WTC11 (cell line): ENCODE results near the gene HYI. TPM values are rescaled to one million over a fixed set of nuclear protein-coding genes. Genes with fewer than 3 reads are reported as not detected.

Experiments used
- ATAC-seq: fragments of 200-7000 bp; cut with Tn5 transposase; 2 replicates; pipeline ENCODE4 v1.10.0; 2021; ENCODE audit warnings: mild to moderate bottlenecking, moderate library complexity
- CTCF ChIA-PET: fragments of 300-600 bp; sonication (Branson Sonifier 250); formaldehyde crosslinking; loops from one replicate; lab custom pipeline; 2021; ENCODE audit warnings: antibody characterized with exemption; lab: Charles Lee
- POLR2A ChIA-PET: fragments of 350-600 bp; sonication (Branson Sonifier 250); formaldehyde crosslinking; loops from one replicate; lab custom pipeline; 2021; ENCODE audit warnings: antibody characterized with exemption; lab: Charles Lee
- DNase-seq: peaks from one replicate; pipeline ENCODE4 v3.0.0; 2021; ENCODE audit warnings: low spot score
- H3K27ac Mint-ChIP-seq: 2 replicates; pipeline ENCODE4 v1.8.0; 2021; ENCODE audit warnings: mixed read lengths
- H3K27me3 Mint-ChIP-seq: 2 replicates; pipeline ENCODE4 v1.8.0; 2021; ENCODE audit warnings: low read depth, mild to moderate bottlenecking, moderate library complexity, mixed read lengths
- H3K36me3 Mint-ChIP-seq: 2 replicates; pipeline ENCODE4 v1.8.0; 2021; ENCODE audit warnings: mixed read lengths
- H3K4me1 Mint-ChIP-seq: 2 replicates; pipeline ENCODE4 v1.8.0; 2022; ENCODE audit warnings: mixed read lengths
- H3K4me3 Mint-ChIP-seq: 2 replicates; pipeline ENCODE4 v1.8.0; 2021; ENCODE audit warnings: mild to moderate bottlenecking, moderate library complexity, mixed read lengths
- H3K9me3 Mint-ChIP-seq: 2 replicates; pipeline ENCODE4 v1.8.0; 2021; ENCODE audit warnings: mixed read lengths
- ATF1 ChIP-seq: sonication (generic); formaldehyde crosslinking; IDR thresholded peaks from 2 replicates; pipeline ENCODE4 v1.8.1; 2023; ENCODE audit warnings: mild to moderate bottlenecking, moderate library complexity, missing genetic modification reagents
- ELF4 ChIP-seq: sonication (generic); formaldehyde crosslinking; IDR thresholded peaks from 2 replicates; pipeline ENCODE4 v1.8.1; 2022; ENCODE audit warnings: low read depth, mild to moderate bottlenecking, moderate library complexity, missing genetic modification reagents
- EMX1 ChIP-seq: fragments of 250-450 bp; sonication (Bioruptor Pico); IDR thresholded peaks from 2 replicates; pipeline ENCODE4 v1.8.0; 2021; ENCODE audit warnings: mild to moderate bottlenecking
- GABPB1 ChIP-seq: sonication (generic); formaldehyde crosslinking; IDR thresholded peaks from 2 replicates; pipeline ENCODE4 v1.8.1; 2023; ENCODE audit warnings: mild to moderate bottlenecking, missing genetic modification reagents
- HMGA2 ChIP-seq: fragments of 250-450 bp; sonication (Bioruptor Pico); IDR thresholded peaks from 2 replicates; pipeline ENCODE4 v1.4.0; 2021; ENCODE audit warnings: mild to moderate bottlenecking, moderate library complexity
- NFATC4 ChIP-seq: fragments of 250-450 bp; sonication (Bioruptor Pico); IDR thresholded peaks from 2 replicates; pipeline ENCODE4 v1.9.0; 2021; ENCODE audit warnings: mild to moderate bottlenecking
- NFYB ChIP-seq: sonication (generic); formaldehyde crosslinking; conservative IDR thresholded peaks from 2 replicates; pipeline ENCODE4 v1.8.0; 2022; ENCODE audit warnings: low read depth, missing genetic modification reagents
- NR2C2 ChIP-seq: sonication (generic); formaldehyde crosslinking; IDR thresholded peaks from 2 replicates; pipeline ENCODE4 v1.8.0; 2022; ENCODE audit warnings: mild to moderate bottlenecking, missing genetic modification reagents
- NR3C1 ChIP-seq: sonication (generic); formaldehyde crosslinking; conservative IDR thresholded peaks from 2 replicates; pipeline ENCODE4 v1.8.1; 2023; ENCODE audit warnings: low read depth, mild to moderate bottlenecking, missing genetic modification reagents
- OVOL2 ChIP-seq: fragments of 250-450 bp; sonication (Bioruptor Pico); IDR thresholded peaks from 2 replicates; pipeline ENCODE4 v1.9.0; 2021; ENCODE audit warnings: mild to moderate bottlenecking, borderline replicate concordance
- PRRX2 ChIP-seq: fragments of 250-450 bp; sonication (Bioruptor Pico); IDR thresholded peaks from 2 replicates; pipeline ENCODE4 v1.8.0; 2021; ENCODE audit warnings: mild to moderate bottlenecking
- RORB ChIP-seq: fragments of 250-450 bp; sonication (Bioruptor Pico); IDR thresholded peaks from 2 replicates; pipeline ENCODE4 v1.9.0; 2021; ENCODE audit warnings: mild to moderate bottlenecking
- TEAD4 ChIP-seq: sonication (generic); formaldehyde crosslinking; IDR thresholded peaks from 2 replicates; pipeline ENCODE4 v1.8.0; 2022; ENCODE audit warnings: mild to moderate bottlenecking, missing genetic modification reagents
- ZNF138 ChIP-seq: sonication (generic); formaldehyde crosslinking; conservative IDR thresholded peaks from 2 replicates; pipeline ENCODE4 v1.8.1; 2022; ENCODE audit warnings: mild to moderate bottlenecking, moderate library complexity, missing genetic modification reagents
- ZNF232 ChIP-seq: sonication (generic); formaldehyde crosslinking; IDR thresholded peaks from 2 replicates; pipeline ENCODE4 v1.8.0; 2022; ENCODE audit warnings: mild to moderate bottlenecking, missing genetic modification reagents
- ZNF263 ChIP-seq: sonication (generic); formaldehyde crosslinking; IDR thresholded peaks from 2 replicates; pipeline ENCODE4 v1.8.1; 2022; ENCODE audit warnings: low read depth, mild to moderate bottlenecking, moderate library complexity, missing genetic modification reagents
- ZNF423 ChIP-seq: fragments of 250-450 bp; sonication (Bioruptor Pico); IDR thresholded peaks from 2 replicates; pipeline ENCODE4 v2.1.2; 2022; ENCODE audit warnings: mild to moderate bottlenecking, moderate library complexity
- total RNA-seq: library from RNA; stranded (reverse); gene quantifications from 3 replicates; pipeline ENCODE4 v1.2.3, GENCODE V29; 2021
- TF ChIP-seq, protein P1 (sequence below): sonication (generic); formaldehyde crosslinking; IDR thresholded peaks from 2 replicates; pipeline ENCODE4 v1.8.0; 2023; ENCODE audit warnings: missing genetic modification reagents
- TF ChIP-seq, protein P2 (sequence below): sonication (generic); formaldehyde crosslinking; IDR thresholded peaks from 2 replicates; pipeline ENCODE4 v1.8.1; 2023; ENCODE audit warnings: mild to moderate bottlenecking, missing genetic modification reagents, moderate library complexity
- TF ChIP-seq, protein P3 (sequence below): sonication (generic); formaldehyde crosslinking; IDR thresholded peaks from 2 replicates; pipeline ENCODE4 v1.8.1; 2022; ENCODE audit warnings: low read depth, mild to moderate bottlenecking, moderate library complexity, missing genetic modification reagents, borderline replicate concordance
- TF ChIP-seq, protein P4 (sequence below): sonication (generic); formaldehyde crosslinking; IDR thresholded peaks from 2 replicates; pipeline ENCODE4 v1.8.0; 2022; ENCODE audit warnings: mild to moderate bottlenecking, missing genetic modification reagents
- TF ChIP-seq, protein P5 (sequence below): sonication (generic); formaldehyde crosslinking; IDR thresholded peaks from 2 replicates; pipeline ENCODE4 v1.8.1; 2023; ENCODE audit warnings: mild to moderate bottlenecking, missing genetic modification reagents, borderline replicate concordance
- TF ChIP-seq, protein P6 (sequence below): fragments of 250-450 bp; sonication (Bioruptor Pico); IDR thresholded peaks from 2 replicates; pipeline ENCODE4 v1.9.0; 2021; ENCODE audit warnings: mild to moderate bottlenecking
- TF ChIP-seq, protein P7 (sequence below): sonication (generic); formaldehyde crosslinking; IDR thresholded peaks from 2 replicates; pipeline ENCODE4 v1.8.0; 2022; ENCODE audit warnings: mild to moderate bottlenecking, missing genetic modification reagents

HYI gene
- total RNA-seq, 1 experiment from 2014 or later, result 23.2 TPM

DNA sequence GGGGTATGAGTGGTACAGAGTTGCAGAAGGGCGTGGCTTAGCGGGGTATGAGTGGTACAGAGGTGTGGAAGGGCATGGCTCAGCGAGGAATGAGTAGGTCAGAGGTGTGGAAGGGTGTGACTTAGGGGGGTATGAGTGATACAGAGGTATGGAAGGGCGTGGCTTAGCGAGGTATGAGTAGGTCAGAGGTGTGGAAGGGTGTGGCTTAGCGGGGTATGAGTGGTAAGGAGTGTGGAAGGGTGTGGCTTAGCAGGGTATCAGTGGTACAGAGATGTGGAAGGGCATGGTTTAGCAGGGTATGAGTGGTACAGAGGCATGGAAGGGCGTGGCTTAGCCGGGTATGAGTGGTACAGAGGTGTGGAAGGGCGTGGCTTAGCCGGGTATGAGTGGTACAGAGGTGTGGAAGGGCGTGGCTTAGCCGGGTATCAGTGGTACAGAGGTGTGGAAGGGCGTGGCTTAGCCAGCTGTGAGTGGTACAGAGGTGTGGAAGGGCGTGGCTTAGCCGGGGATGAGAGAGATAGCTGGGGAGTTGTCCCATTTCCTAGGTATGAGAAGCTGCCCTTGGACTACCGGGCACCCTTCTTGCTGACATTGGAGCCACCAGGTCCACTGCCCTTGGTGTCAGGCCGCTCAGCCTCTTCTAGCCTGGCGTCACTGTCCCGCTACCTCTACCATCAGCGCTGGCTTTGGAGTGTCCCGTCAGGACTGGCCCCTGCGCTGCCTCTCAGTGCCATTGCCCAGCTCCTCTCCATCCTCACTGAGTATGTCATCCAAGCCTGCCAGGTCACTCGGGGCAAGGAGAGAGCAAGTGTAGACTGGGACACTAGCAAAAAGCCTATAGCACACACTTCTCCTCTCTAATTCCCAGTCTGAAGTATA, 29.8 kb downstream of the HYI start:
- ChIA-PET CTCF (interaction anchor here (1.5 to 1.6 kb wide), 2 partner anchors 9 to 197 kb away, joined by 5 read pairs; no protein-coding TSS in a partner anchor), POLR2A (no interaction called here)
- H3K4me1 Mint-ChIP-seq, result peaks cover 9% of the 10 kb centered on the region

DNA sequence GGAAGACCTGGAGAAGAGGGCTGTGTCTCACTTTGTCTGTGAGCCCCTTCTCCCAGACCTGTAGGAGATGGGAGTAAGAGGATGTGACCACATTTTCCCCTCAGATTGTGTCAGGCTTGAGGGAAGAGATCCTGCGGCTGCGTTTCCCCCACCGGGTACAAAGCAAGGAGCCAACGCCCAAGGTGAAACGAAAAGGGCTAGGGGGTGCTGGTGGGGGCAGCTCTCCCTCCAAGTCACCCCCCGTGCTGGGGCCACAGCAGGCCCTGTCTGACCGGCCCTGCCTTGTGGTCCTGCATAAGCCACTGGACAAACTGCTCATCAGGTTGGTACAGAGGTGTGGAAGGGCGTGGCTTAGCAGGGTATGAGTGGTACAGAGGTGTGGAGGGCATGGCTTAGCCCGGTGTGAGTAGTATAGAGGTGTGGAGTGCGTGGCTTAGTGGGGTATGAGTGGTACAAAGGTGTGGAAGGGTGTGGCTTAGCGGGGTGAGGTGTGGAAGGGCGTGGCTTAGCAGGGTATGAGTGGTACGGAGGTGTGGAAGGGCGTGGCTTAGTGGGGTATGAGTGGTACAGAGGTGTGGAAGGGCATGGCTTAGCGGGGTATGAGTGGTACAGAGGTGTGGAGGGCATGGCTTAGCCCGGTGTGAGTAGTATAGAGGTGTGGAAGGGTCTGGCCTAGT, 30.6 kb downstream of the HYI start:
- Mint-ChIP-seq H3K4me3 (no peak overlapping the region), H3K27ac (no peak overlapping the region), H3K27me3 (no peaks in the 10 kb centered on the region), H3K36me3 (peaks cover 25% of the 10 kb centered on the region), H3K9me3 (no peaks in the 10 kb centered on the region), H3K4me1 (peaks cover 9% of the 10 kb centered on the region)
- ChIA-PET CTCF (interaction anchor here (1.0 kb wide), 2 partner anchors 196 to 237 kb away, joined by 3 read pairs; no protein-coding TSS in a partner anchor), POLR2A (interaction anchor here (0.6 to 1.1 kb wide), 2 partner anchors 74 to 95 kb away, joined by 3 read pairs; no protein-coding TSS in a partner anchor)
- ATAC-seq, result no peak
- DNase-seq, result no peak
- TF ChIP-seq, protein P1, sequence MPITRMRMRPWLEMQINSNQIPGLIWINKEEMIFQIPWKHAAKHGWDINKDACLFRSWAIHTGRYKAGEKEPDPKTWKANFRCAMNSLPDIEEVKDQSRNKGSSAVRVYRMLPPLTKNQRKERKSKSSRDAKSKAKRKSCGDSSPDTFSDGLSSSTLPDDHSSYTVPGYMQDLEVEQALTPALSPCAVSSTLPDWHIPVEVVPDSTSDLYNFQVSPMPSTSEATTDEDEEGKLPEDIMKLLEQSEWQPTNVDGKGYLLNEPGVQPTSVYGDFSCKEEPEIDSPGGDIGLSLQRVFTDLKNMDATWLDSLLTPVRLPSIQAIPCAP (CRISPR knock-in tag), result no peak
- TF ChIP-seq, protein P2, sequence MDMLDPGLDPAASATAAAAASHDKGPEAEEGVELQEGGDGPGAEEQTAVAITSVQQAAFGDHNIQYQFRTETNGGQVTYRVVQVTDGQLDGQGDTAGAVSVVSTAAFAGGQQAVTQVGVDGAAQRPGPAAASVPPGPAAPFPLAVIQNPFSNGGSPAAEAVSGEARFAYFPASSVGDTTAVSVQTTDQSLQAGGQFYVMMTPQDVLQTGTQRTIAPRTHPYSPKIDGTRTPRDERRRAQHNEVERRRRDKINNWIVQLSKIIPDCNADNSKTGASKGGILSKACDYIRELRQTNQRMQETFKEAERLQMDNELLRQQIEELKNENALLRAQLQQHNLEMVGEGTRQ, result no peak
- TF ChIP-seq ZNF423 (CRISPR knock-in tag) (no peak), TEAD4 (CRISPR knock-in tag) (no peak), GABPB1 (CRISPR knock-in tag) (no peak), ZNF232 (no peak), NR2C2 (CRISPR knock-in tag) (no peak)
- TF ChIP-seq, protein P3, sequence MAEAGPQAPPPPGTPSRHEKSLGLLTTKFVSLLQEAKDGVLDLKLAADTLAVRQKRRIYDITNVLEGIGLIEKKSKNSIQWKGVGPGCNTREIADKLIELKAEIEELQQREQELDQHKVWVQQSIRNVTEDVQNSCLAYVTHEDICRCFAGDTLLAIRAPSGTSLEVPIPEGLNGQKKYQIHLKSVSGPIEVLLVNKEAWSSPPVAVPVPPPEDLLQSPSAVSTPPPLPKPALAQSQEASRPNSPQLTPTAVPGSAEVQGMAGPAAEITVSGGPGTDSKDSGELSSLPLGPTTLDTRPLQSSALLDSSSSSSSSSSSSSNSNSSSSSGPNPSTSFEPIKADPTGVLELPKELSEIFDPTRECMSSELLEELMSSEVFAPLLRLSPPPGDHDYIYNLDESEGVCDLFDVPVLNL (CRISPR knock-in tag), result no peak

More for the DNA sequence above, 29.8 kb downstream of the HYI start:
- Mint-ChIP-seq H3K36me3 (peaks cover 28% of the 10 kb centered on the region), H3K9me3 (no peaks in the 10 kb centered on the region), H3K27me3 (no peaks in the 10 kb centered on the region), H3K4me3 (no peak overlapping the region), H3K27ac (no peak overlapping the region)
- TF ChIP-seq OVOL2 (CRISPR knock-in tag), result no peak
- TF ChIP-seq, protein P3 (CRISPR knock-in tag), result no peak
- no peak for TF ChIP-seq HMGA2
- TF ChIP-seq, protein P4, sequence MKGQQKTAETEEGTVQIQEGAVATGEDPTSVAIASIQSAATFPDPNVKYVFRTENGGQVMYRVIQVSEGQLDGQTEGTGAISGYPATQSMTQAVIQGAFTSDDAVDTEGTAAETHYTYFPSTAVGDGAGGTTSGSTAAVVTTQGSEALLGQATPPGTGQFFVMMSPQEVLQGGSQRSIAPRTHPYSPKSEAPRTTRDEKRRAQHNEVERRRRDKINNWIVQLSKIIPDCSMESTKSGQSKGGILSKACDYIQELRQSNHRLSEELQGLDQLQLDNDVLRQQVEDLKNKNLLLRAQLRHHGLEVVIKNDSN (CRISPR knock-in tag), result no peak
- TF ChIP-seq, protein P1 (CRISPR knock-in tag), result no peak
- TF ChIP-seq, protein P5, sequence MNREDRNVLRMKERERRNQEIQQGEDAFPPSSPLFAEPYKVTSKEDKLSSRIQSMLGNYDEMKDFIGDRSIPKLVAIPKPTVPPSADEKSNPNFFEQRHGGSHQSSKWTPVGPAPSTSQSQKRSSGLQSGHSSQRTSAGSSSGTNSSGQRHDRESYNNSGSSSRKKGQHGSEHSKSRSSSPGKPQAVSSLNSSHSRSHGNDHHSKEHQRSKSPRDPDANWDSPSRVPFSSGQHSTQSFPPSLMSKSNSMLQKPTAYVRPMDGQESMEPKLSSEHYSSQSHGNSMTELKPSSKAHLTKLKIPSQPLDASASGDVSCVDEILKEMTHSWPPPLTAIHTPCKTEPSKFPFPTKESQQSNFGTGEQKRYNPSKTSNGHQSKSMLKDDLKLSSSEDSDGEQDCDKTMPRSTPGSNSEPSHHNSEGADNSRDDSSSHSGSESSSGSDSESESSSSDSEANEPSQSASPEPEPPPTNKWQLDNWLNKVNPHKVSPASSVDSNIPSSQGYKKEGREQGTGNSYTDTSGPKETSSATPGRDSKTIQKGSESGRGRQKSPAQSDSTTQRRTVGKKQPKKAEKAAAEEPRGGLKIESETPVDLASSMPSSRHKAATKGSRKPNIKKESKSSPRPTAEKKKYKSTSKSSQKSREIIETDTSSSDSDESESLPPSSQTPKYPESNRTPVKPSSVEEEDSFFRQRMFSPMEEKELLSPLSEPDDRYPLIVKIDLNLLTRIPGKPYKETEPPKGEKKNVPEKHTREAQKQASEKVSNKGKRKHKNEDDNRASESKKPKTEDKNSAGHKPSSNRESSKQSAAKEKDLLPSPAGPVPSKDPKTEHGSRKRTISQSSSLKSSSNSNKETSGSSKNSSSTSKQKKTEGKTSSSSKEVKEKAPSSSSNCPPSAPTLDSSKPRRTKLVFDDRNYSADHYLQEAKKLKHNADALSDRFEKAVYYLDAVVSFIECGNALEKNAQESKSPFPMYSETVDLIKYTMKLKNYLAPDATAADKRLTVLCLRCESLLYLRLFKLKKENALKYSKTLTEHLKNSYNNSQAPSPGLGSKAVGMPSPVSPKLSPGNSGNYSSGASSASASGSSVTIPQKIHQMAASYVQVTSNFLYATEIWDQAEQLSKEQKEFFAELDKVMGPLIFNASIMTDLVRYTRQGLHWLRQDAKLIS (CRISPR knock-in tag), result no peak
- no peak for TF ChIP-seq PRRX2 (CRISPR knock-in tag)
- no peak for TF ChIP-seq NR3C1 (CRISPR knock-in tag)
- no peak for TF ChIP-seq NFYB (CRISPR knock-in tag)
- TF ChIP-seq ELF4 (CRISPR knock-in tag), result no peak
- no peak for TF ChIP-seq ZNF263 (CRISPR knock-in tag)
- TF ChIP-seq, protein P6, sequence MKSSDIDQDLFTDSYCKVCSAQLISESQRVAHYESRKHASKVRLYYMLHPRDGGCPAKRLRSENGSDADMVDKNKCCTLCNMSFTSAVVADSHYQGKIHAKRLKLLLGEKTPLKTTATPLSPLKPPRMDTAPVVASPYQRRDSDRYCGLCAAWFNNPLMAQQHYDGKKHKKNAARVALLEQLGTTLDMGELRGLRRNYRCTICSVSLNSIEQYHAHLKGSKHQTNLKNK (CRISPR knock-in tag), result no peak
- TF ChIP-seq EMX1, result no peak
- TF ChIP-seq RORB (CRISPR knock-in tag), result no peak
- TF ChIP-seq, protein P7, sequence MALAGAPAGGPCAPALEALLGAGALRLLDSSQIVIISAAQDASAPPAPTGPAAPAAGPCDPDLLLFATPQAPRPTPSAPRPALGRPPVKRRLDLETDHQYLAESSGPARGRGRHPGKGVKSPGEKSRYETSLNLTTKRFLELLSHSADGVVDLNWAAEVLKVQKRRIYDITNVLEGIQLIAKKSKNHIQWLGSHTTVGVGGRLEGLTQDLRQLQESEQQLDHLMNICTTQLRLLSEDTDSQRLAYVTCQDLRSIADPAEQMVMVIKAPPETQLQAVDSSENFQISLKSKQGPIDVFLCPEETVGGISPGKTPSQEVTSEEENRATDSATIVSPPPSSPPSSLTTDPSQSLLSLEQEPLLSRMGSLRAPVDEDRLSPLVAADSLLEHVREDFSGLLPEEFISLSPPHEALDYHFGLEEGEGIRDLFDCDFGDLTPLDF (CRISPR knock-in tag), result no peak
- no peak for TF ChIP-seq ZNF138
- no peak for TF ChIP-seq ATF1 (CRISPR knock-in tag)
- no peak for TF ChIP-seq NFATC4 (CRISPR knock-in tag)
- DNase-seq (no peak), ATAC-seq (no peak)
